ENCODE results near the gene TMEM9.

The TMEM9 gene

DNA sequence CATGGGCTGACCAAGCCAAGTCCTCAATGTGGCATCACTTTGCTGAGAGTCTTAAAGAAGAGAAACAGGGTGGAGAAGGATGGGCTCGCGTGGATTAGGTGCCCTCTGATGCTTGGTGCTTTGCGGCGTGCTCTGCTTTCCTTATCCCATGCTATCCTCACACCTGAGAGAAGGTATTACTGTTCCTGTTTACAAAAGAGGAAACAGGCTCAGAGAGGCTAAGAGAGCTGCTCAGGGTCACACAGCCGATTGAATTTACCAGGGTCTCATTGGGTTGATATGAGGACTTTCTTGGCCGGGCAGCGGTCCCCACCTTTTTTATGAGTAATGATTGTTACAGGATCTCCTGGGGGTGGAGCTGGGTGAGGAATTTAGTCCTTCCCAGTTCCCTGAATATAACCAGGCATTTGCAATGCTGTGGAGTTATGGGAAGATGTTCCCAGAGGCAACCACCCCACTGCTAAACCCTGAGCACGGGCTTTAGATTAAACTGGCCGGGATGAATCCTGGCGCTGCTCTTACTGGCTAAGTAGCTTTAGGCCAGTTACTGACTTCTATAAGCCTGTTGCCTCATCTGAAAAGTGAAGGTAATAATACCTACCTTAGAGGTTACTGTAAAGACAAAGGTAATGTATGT, 31.8 kb downstream of the TMEM9 start:
- no peak overlapping the region for H3K4me3 ChIP-seq (ENCODE audit: low read depth, low read length)
- H3K27me3 ChIP-seq (ENCODE audit: control insufficient read depth, insufficient read depth, low read length): peaks cover 12% of the 10 kb centered on the region
- H3K4me1 ChIP-seq (ENCODE audit: control insufficient read depth, insufficient read depth, low read length): peaks cover 6% of the 10 kb centered on the region
- peak overlapping the region; percentile 1 for H3K9ac ChIP-seq (ENCODE audit: low read depth, low read length)
- H3K36me3 ChIP-seq (ENCODE audit: control insufficient read depth, insufficient read depth, low read length): no peaks in the 10 kb centered on the region
- no peaks in the 10 kb centered on the region for H3K9me3 ChIP-seq (ENCODE audit: control insufficient read depth, insufficient read depth, low read length)

DNA sequence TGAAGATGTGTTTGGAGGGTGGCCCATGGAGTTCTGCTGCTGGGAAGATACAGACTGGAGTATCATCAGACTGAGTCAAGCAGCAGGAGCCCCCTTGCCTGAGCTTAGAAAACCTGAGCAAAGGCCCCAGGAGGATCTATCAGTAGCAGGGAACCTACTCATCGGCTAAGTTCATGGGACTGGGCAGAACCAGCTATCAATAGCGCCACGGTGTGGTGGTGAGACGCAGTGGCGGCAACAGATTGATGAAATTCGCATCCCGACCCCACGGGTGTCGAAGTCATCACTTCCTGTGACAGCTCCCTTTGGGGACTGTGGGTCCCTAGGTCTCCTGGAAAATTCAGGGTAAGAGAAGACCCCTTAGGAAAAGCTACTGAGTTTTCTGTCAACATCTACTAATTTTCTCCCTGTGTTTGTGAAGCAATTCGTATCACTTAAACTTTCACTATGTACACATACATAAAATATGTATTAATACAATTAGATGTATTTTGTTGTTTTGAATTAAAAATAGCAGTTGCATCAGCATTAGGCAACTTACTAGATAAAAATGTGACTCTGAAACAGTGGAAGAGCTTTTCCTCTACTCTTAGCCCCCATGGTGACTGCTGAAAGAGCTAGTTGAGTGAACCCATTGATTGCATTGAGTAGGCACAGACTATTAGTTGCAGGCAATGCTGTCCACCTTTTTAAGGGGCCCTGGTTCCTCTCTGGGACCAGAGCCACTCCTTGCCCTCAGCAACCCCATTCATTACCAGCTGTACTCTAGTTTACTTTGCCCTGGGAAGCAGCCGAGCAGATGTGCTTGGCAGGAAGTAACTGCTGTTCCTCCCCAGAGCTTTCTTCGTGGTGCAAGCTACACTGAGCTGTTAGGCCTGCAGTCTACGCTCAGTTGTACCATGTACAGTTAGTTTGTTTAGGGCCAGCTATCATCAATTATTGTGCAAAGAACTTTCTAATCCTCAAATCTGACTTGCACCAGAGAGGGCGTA, 34.8 kb downstream of the TMEM9 start:
- Histone ChIP-seq H3K4me1 (ENCODE audit: control insufficient read depth, insufficient read depth, low read length) (no peaks in the 10 kb centered on the region), H3K9ac (ENCODE audit: low read depth, low read length) (no peak overlapping the region), H3K4me3 (ENCODE audit: low read depth, low read length) (no peak overlapping the region), H3K36me3 (ENCODE audit: control insufficient read depth, insufficient read depth, low read length) (no peaks in the 10 kb centered on the region), H3K27me3 (ENCODE audit: control insufficient read depth, insufficient read depth, low read length) (peaks cover 24% of the 10 kb centered on the region), H3K9me3 (ENCODE audit: control insufficient read depth, insufficient read depth, low read length) (no peaks in the 10 kb centered on the region)

DNA sequence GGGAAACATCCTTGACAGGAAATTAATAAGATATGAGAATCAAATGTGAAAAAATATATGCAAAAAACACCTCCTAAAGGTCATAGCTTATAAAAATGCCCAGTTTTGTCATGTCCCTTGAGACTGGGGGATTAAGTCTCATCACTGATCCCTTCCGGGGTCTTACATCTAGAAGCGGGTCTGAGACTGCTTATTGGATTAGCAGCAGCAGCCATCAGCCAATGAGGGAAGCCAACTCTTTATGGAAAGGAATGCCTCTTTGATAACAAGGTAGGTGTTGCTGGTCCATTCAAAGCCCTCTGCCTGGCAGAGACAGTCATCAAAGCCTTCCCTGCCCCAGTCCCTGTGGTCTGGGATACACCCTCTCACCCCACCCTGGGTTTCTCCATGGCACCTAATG, 38.2 kb downstream of the TMEM9 start:
- H3K9ac ChIP-seq (ENCODE audit: low read depth, low read length): no peak overlapping the region
- H3K36me3 ChIP-seq (ENCODE audit: control insufficient read depth, insufficient read depth, low read length): no peaks in the 10 kb centered on the region
- H3K9me3 ChIP-seq (ENCODE audit: control insufficient read depth, insufficient read depth, low read length): no peaks in the 10 kb centered on the region
- H3K4me1 ChIP-seq (ENCODE audit: control insufficient read depth, insufficient read depth, low read length): peaks cover 4% of the 10 kb centered on the region
- peaks cover 37% of the 10 kb centered on the region for H3K27me3 ChIP-seq (ENCODE audit: control insufficient read depth, insufficient read depth, low read length)
- no peak overlapping the region for H3K4me3 ChIP-seq (ENCODE audit: low read depth, low read length)

DNA sequence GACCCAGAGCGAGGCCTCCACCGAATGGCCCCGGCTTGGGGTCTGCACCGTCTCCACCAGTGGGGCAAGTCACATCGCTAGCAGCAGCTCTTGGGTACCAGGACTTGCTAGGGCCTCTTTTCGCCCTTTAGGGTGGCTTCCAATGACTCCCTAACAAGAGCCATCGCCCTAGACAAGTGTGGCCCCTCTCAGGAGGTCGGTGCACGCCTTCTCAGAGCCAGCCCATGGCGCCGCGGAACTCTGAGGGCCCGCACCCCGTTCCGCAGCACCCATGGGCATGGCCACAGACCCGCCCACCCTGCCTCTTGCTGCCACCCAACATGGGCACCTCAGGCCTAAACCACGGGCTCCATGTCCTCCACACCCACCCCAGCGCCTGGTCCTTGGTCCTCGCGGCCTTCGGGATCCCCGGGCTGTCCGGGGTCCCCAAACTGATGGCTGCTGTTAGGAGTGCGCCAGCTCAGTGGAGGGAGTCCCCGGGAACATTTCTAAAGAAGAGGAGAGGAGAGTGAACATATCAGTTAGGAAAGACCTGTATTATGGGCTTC, 38.8 kb downstream of the TMEM9 start:
- H3K9me3 ChIP-seq (ENCODE audit: control insufficient read depth, insufficient read depth, low read length): no peaks in the 10 kb centered on the region
- no peak overlapping the region for H3K9ac ChIP-seq (ENCODE audit: low read depth, low read length)
- no peaks in the 10 kb centered on the region for H3K36me3 ChIP-seq (ENCODE audit: control insufficient read depth, insufficient read depth, low read length)
- H3K4me1 ChIP-seq (ENCODE audit: control insufficient read depth, insufficient read depth, low read length): peaks cover 4% of the 10 kb centered on the region
- peak overlapping the region; percentile 27 for H3K4me3 ChIP-seq (ENCODE audit: low read depth, low read length)
- H3K27me3 ChIP-seq (ENCODE audit: control insufficient read depth, insufficient read depth, low read length): peaks cover 37% of the 10 kb centered on the region

DNA sequence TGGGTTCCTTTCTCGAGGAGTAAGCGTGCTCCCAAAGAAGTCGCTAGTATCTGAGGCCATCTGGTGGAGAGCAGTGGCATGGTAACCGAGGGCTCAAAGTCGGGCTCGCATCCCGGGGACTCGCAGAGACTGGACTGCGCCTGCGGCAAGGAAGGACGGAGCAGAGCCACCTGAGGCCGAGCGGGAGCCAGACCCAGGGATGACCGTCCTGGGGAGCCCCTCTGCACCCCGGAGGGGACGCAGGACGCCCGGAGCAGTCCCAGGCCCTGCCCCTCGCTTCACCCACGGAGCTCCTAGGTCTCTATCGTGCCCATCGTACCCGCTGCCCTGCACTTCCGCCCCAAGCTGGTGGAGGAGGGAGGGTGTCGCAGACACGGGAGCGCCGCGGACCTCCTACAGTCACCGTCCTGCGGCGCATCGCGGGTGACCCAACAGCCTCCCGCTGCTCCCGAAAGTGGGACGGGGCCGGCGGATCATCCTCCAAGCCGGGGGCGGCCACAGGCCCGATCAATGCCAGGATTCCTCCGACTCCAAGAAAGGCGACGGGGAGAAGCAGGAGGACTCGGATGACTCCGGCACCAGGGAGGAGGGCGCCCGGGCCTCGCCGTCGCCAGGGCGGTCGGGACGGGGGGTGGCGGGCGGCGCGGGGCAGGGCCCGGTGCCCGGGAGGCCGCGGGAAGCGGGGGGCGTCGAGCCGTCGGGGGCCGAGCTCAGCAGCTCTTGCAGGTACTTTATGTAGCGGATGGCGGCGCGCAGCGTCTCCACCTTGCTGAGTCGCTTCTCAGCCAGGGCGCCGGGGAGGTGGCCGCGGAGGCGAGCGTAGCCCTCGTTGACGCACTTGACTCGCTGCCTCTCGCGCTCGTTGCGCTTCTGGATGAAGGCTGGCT, 39.8 kb downstream of the TMEM9 start:
- Histone ChIP-seq H3K4me1 (ENCODE audit: control insufficient read depth, insufficient read depth, low read length) (peaks cover 4% of the 10 kb centered on the region), H3K4me3 (ENCODE audit: low read depth, low read length) (peak overlapping the region; percentile 76), H3K9me3 (ENCODE audit: control insufficient read depth, insufficient read depth, low read length) (no peaks in the 10 kb centered on the region), H3K36me3 (ENCODE audit: control insufficient read depth, insufficient read depth, low read length) (no peaks in the 10 kb centered on the region), H3K27me3 (ENCODE audit: control insufficient read depth, insufficient read depth, low read length) (peaks cover 37% of the 10 kb centered on the region), H3K9ac (ENCODE audit: low read depth, low read length) (peak overlapping the region; percentile 68)

DNA sequence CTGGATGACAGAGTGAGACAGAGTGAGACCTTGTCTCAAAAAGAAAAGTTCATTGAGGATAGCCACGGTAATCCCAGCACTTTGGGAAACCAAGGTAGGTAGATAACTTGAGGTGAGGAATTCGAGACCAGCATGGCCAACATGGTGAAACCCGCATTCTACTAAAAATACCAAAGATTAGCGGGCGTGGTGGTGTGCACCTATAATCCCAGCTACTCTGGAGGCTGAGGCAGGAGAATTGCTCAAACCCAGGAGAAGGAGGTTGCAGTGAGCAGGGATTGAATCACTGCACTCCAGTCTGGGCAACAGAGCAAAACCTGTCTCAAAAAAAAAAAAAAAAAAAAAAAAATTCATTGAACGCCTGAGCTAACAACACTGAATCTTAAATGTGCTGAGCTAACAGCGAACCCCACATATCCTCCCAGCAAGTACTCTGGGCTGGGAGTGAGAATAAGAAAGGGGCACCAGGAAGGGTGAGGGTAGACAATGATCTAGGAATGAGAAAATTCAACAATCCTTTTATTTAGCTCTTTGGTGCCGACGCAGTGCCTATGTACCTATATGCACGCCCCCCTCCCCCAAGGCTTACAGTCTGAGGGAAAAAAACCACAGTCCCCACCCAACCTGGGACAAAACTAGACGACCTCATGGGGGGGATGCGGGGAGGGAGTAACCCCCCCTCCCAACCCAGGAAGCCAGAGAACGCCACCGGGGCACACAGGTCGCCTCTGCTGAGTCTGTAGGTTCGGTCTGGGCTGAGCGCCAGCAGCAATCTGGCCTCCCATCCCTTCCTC, 40.6 kb downstream of the TMEM9 start:
- H3K4me3 ChIP-seq (ENCODE audit: low read depth, low read length): peak overlapping the region; percentile 76
- H3K9me3 ChIP-seq (ENCODE audit: control insufficient read depth, insufficient read depth, low read length): no peaks in the 10 kb centered on the region
- peaks cover 4% of the 10 kb centered on the region for H3K4me1 ChIP-seq (ENCODE audit: control insufficient read depth, insufficient read depth, low read length)
- peaks cover 37% of the 10 kb centered on the region for H3K27me3 ChIP-seq (ENCODE audit: control insufficient read depth, insufficient read depth, low read length)
- H3K36me3 ChIP-seq (ENCODE audit: control insufficient read depth, insufficient read depth, low read length): no peaks in the 10 kb centered on the region
- H3K9ac ChIP-seq (ENCODE audit: low read depth, low read length): peak overlapping the region; percentile 28

DNA sequence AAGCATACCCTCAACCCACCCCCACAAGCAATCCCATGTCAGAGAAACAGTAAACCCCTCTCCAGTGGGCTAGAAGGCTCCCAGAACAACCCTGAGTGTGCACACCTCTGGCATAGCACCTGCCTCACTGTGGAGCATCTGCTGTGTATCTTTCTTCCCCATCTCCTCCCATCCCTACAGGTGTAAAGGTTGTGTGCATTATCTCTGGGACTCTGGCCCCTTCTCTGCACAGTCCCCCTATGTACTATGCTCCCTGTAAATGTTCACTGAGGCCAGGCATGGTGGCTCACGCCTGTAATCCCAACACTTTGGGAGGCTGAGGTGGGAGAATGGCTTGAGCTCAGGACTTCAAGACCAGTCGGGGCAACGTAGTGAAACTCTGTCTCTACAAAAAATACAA, 41.3 kb downstream of the TMEM9 start:
- Histone ChIP-seq H3K9me3 (ENCODE audit: control insufficient read depth, insufficient read depth, low read length) (no peaks in the 10 kb centered on the region), H3K36me3 (ENCODE audit: control insufficient read depth, insufficient read depth, low read length) (no peaks in the 10 kb centered on the region), H3K27me3 (ENCODE audit: control insufficient read depth, insufficient read depth, low read length) (peaks cover 37% of the 10 kb centered on the region), H3K4me3 (ENCODE audit: low read depth, low read length) (no peak overlapping the region), H3K9ac (ENCODE audit: low read depth, low read length) (no peak overlapping the region), H3K4me1 (ENCODE audit: control insufficient read depth, insufficient read depth, low read length) (peaks cover 4% of the 10 kb centered on the region)

DNA sequence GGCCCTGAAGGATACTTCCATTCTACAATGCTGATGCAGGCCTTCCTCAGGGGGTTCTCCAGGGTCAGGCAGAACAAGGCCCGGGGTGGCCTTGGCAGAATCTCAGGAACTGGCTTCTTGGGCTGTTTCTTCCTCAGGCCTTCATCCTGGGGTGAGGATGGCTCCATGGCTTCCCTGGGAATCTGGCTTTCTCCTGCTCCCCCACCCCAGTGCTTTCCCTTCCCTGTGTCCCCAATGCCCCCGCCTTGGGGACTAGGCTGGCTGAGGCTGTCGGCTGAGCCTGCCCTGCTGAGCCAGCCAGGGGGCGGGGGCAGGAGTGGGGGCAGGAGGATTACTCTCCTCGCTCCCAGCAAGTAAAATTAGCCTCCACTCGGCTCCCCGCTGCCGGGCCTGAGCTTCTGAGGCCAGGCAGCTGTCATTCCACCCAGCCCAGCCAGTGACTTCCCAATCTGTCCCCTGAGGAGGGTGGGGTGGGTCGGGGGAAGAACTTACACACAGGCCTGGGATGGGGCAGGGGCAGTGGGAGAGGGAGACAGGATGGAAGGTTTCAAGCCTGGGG, 42.0 kb downstream of the TMEM9 start, which contains the start of gene CACNA1S:
TSS of gene CACNA1S (minus strand) at position 254 of the 559 bp plus-strand sequence. CDS start at position 167, 87 bp downstream.
- peaks cover 35% of the 10 kb centered on the region for H3K27me3 ChIP-seq (ENCODE audit: control insufficient read depth, insufficient read depth, low read length)
- H3K4me3 ChIP-seq (ENCODE audit: low read depth, low read length): no peak within 1 kb of the TSS
- H3K9ac ChIP-seq (ENCODE audit: low read depth, low read length): no peak within 1 kb of the TSS
- peaks cover 4% of the 10 kb centered on the region for H3K4me1 ChIP-seq (ENCODE audit: control insufficient read depth, insufficient read depth, low read length)
- H3K9me3 ChIP-seq (ENCODE audit: control insufficient read depth, insufficient read depth, low read length): no peaks in the 10 kb centered on the region
- H3K36me3 ChIP-seq (ENCODE audit: control insufficient read depth, insufficient read depth, low read length): no peaks in the 10 kb centered on the region

DNA sequence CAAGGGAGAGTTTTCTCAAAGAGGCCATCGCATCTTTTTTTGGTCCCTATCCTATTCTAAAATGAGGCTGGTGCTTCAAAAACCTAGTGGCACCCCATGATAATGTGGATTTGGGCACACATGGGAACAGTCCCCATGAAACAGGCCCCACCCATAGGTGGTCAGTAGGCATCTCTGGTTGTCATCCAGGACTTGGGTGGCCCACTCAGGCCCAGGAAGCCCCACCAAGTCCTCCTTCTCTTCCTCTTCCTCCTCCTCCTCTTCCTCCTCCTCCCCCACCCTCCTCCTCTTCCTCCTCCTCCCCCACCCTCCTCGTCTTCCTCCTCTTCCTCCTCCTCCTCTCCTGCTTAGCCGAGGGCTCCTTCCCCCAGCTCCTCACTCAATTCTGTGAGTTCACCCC, 42.6 kb downstream of the TMEM9 start:
- peaks cover 4% of the 10 kb centered on the region for H3K4me1 ChIP-seq (ENCODE audit: control insufficient read depth, insufficient read depth, low read length)
- H3K9me3 ChIP-seq (ENCODE audit: control insufficient read depth, insufficient read depth, low read length): no peaks in the 10 kb centered on the region
- H3K36me3 ChIP-seq (ENCODE audit: control insufficient read depth, insufficient read depth, low read length): no peaks in the 10 kb centered on the region
- H3K9ac ChIP-seq (ENCODE audit: low read depth, low read length): no peak overlapping the region
- H3K27me3 ChIP-seq (ENCODE audit: control insufficient read depth, insufficient read depth, low read length): peaks cover 32% of the 10 kb centered on the region
- H3K4me3 ChIP-seq (ENCODE audit: low read depth, low read length): no peak overlapping the region

DNA sequence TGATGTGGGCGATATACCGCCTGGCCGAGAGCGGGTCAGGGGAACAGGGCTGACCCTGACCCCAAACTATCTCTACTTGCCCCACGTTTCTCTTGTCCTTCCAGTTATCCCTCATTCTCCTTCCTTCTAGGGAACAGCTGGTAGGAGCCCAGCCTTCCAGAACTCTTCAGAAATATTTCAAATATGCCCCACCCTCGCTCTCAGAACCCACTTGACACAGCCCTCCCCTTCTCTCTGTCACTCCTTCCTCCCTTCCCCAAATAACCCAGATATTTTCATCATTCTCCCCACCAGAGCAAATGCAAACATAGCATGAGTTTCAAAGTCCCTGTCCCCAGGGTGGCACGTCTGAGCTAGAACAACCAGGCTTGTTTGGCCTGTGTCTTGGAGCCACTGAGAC, 43.1 kb downstream of the TMEM9 start:
- no peaks in the 10 kb centered on the region for H3K9me3 ChIP-seq (ENCODE audit: control insufficient read depth, insufficient read depth, low read length)
- no peaks in the 10 kb centered on the region for H3K36me3 ChIP-seq (ENCODE audit: control insufficient read depth, insufficient read depth, low read length)
- H3K27me3 ChIP-seq (ENCODE audit: control insufficient read depth, insufficient read depth, low read length): peaks cover 26% of the 10 kb centered on the region
- no peak overlapping the region for H3K4me3 ChIP-seq (ENCODE audit: low read depth, low read length)
- H3K9ac ChIP-seq (ENCODE audit: low read depth, low read length): no peak overlapping the region
- H3K4me1 ChIP-seq (ENCODE audit: control insufficient read depth, insufficient read depth, low read length): peaks cover 4% of the 10 kb centered on the region
